HepG2 (cell line): ENCODE data around the gene RBMS2. TPM values are rescaled to one million over a fixed set of nuclear protein-coding genes. Genes with fewer than 3 reads are reported as not detected.

ENCODE experiments used
- ARID2 ChIP-seq: sonication (generic); formaldehyde crosslinking; IDR thresholded peaks from 2 replicates; pipeline ENCODE4 v1.8.1; 2022; ENCODE audit warnings: mild to moderate bottlenecking, missing genetic modification reagents, borderline replicate concordance
- MAFF ChIP-seq: IDR thresholded peaks from 2 replicates; pipeline ENCODE4 v1.6.1; 2011; ENCODE audit warnings: low read depth, low read length, improper control_type of control experiment
- MED8 ChIP-seq: sonication (generic); formaldehyde crosslinking; IDR thresholded peaks from 2 replicates; pipeline ENCODE4 v1.8.1; 2023; ENCODE audit warnings: mild to moderate bottlenecking, missing genetic modification reagents; ENCODE audit not compliant: insufficient replicate concordance
- MEIS2 ChIP-seq: sonication (generic); formaldehyde crosslinking; IDR thresholded peaks from 2 replicates; pipeline ENCODE4 v1.9.0; 2021; ENCODE audit warnings: mild to moderate bottlenecking, missing genetic modification reagents
- MXD1 ChIP-seq: sonication (generic); formaldehyde crosslinking; IDR thresholded peaks from 2 replicates; pipeline ENCODE4 v1.4.0; 2020; ENCODE audit warnings: mild to moderate bottlenecking, missing genetic modification reagents
- PAWR ChIP-seq: sonication (generic); formaldehyde crosslinking; IDR thresholded peaks from 2 replicates; pipeline ENCODE4 v1.4.0; 2020; ENCODE audit warnings: missing genetic modification reagents, mild to moderate bottlenecking, borderline replicate concordance
- PRMT3 ChIP-seq: sonication (generic); formaldehyde crosslinking; IDR thresholded peaks from 2 replicates; pipeline ENCODE4 v1.8.1; 2022; ENCODE audit warnings: low read depth, mild to moderate bottlenecking, moderate library complexity, missing genetic modification reagents, borderline replicate concordance
- SOX5 ChIP-seq: IDR thresholded peaks from 2 replicates; pipeline ENCODE4 v1.6.1; 2016; ENCODE audit warnings: borderline replicate concordance
- SRSF1 ChIP-seq: fragments of 200-400 bp; formaldehyde crosslinking; optimal IDR thresholded peaks from 2 replicates; pipeline ENCODE3; 2017; ENCODE audit warnings: mild to moderate bottlenecking, low read depth, low read length, moderate library complexity
- SRSF4 ChIP-seq: fragments of 200-400 bp; formaldehyde crosslinking; IDR thresholded peaks from one replicate; pipeline ENCODE4 v1.6.1; 2018; ENCODE audit warnings: mild to moderate bottlenecking, low read depth, low read length, moderate library complexity; ENCODE audit not compliant: poor library complexity, severe bottlenecking
- UBTF ChIP-seq: sonication (generic); formaldehyde crosslinking; IDR thresholded peaks from 2 replicates; pipeline ENCODE4 v1.4.0; 2020; ENCODE audit warnings: mild to moderate bottlenecking, missing genetic modification reagents
- WIZ ChIP-seq: sonication (generic); formaldehyde crosslinking; IDR thresholded peaks from 2 replicates; pipeline ENCODE4 v1.5.1; 2020; ENCODE audit warnings: mild to moderate bottlenecking, missing genetic modification reagents
- ZFX ChIP-seq: sonication (generic); formaldehyde crosslinking; IDR thresholded peaks from 2 replicates; pipeline ENCODE4 v1.4.0; 2020; ENCODE audit warnings: mild to moderate bottlenecking, low read depth, missing genetic modification reagents, moderate library complexity
- ZNF20 ChIP-seq: sonication (generic); formaldehyde crosslinking; IDR thresholded peaks from 2 replicates; pipeline ENCODE4 v1.4.0; 2020; ENCODE audit warnings: mild to moderate bottlenecking, moderate library complexity, missing genetic modification reagents
- ZNF335 ChIP-seq: sonication (generic); formaldehyde crosslinking; IDR thresholded peaks from 2 replicates; pipeline ENCODE4 v1.4.0; 2020; ENCODE audit warnings: missing genetic modification reagents
- ZNF501 ChIP-seq: sonication (generic); formaldehyde crosslinking; IDR thresholded peaks from 2 replicates; pipeline ENCODE4 v1.5.1; 2020; ENCODE audit warnings: mild to moderate bottlenecking, moderate library complexity, missing genetic modification reagents
- ZNF607 ChIP-seq: sonication (generic); formaldehyde crosslinking; IDR thresholded peaks from 2 replicates; pipeline ENCODE4 v1.5.1; 2020; ENCODE audit warnings: missing genetic modification reagents, mild to moderate bottlenecking, borderline replicate concordance
- ZNF614 ChIP-seq: IDR thresholded peaks from 2 replicates; pipeline ENCODE4 v1.6.1; 2018; ENCODE audit warnings: missing biosample characterization, missing genetic modification reagents, inconsistent platforms, borderline replicate concordance
- ZNF839 ChIP-seq: sonication (generic); formaldehyde crosslinking; IDR thresholded peaks from 2 replicates; pipeline ENCODE4 v1.4.0; 2020; ENCODE audit warnings: missing genetic modification reagents, mild to moderate bottlenecking, borderline replicate concordance
- polyA plus RNA-seq, 8 experiments: library from polyadenylated mRNA; depleted of rRNA in 3 of 8; stranded (reverse) in 7 of 8; unstranded in 1 of 8; fragments of >200 nt; fragmentation: Illumina TruSeq in 4 of 8; extraction: Trizol in 4 of 8; gene quantifications; 2 replicates each; pipeline versions ENCODE4 v1.2.1 to v1.2.3, GENCODE V29; 2011 to 2016; ENCODE audit warnings: low read depth in 4 of 8, missing spikeins in 1 of 8, mixed read lengths in 1 of 8; ENCODE audit not compliant: insufficient read depth in 1 of 8
- total RNA-seq, 5 experiments: library from RNA; depleted of rRNA; stranded (reverse); fragments of >200 nt; fragmentation: Illumina TruSeq; extraction: Trizol; gene quantifications; 2 replicates each; pipeline ENCODE4 v1.2.3, GENCODE V29; 2016; ENCODE audit warnings: low read depth in 1 of 5
- TF ChIP-seq, protein P1 (sequence below): sonication (generic); IDR thresholded peaks from 2 replicates; pipeline ENCODE4 v1.6.1; 2016; ENCODE audit warnings: low read depth, borderline replicate concordance
- TF ChIP-seq, protein P2 (sequence below): IDR thresholded peaks from 2 replicates; pipeline ENCODE4 v1.6.1; 2016; ENCODE audit warnings: low read depth, missing genetic modification reagents, missing compliant biosample characterization

The RBMS2 gene
- total and polyA plus RNA-seq, 2 of the 13 experiments (the other 11 are each of a cell fraction or from before 2014, with no cell fraction given), result 0.53 to 7.4 TPM

DNA sequence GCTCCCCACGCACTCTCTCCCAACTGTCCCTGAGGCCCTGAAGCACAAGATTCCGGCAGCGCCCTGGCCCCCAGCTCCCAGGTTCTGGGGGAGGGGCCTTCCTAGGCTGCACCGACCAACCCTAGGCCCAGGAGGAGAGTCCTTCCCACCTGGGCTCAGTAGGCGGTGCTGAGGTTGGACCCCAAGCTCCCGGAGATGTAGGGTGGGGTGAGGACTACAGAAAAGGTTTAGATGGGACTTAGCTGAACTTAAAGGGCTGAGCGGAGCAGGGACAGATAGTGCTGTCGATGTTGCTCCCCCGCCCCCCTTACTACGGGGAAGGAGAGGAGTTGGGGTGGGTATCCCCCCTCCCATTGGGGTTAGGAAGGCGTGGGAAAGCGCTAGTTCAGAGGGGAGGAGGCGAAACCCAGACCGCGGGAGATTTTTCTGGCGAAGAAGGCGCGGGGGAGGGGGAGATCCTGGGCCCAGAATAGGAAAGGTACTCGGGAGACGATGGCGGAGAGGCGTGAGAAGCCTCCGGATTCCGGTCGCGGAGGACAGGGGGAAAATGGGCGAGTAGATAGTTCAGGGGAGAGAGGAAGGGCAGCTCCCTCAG, 112.7 kb downstream of the RBMS2 start (continued):
- TF ChIP-seq SOX5 (CRISPR knock-in tag) (no peak), MXD1 (CRISPR knock-in tag) (no peak), ZNF614 (CRISPR knock-in tag) (peak; percentile 26; the same call in 1 of the 2 replicates), ZNF20 (CRISPR knock-in tag) (no peak), ZNF335 (peak; percentile 58; the same call in 1 of the 2 replicates), SRSF4 (no peak), ZNF839 (CRISPR knock-in tag) (no peak), PRMT3 (no peak), SRSF1 (no peak), MAFF (no peak), ZNF501 (CRISPR knock-in tag) (peak; percentile 52; the same call in 1 of the 2 replicates), ARID2 (CRISPR knock-in tag) (0 out of 2 replicates have a peak, but pooled peaks have one; percentile 25), MED8 (CRISPR knock-in tag) (no peak), ZFX (peak; percentile 37), WIZ (CRISPR knock-in tag) (no peak), UBTF (CRISPR knock-in tag) (no peak), MEIS2 (CRISPR knock-in tag) (no peak), PAWR (CRISPR knock-in tag) (no peak), ZNF607 (CRISPR knock-in tag) (no peak)
- TF ChIP-seq, protein P1, sequence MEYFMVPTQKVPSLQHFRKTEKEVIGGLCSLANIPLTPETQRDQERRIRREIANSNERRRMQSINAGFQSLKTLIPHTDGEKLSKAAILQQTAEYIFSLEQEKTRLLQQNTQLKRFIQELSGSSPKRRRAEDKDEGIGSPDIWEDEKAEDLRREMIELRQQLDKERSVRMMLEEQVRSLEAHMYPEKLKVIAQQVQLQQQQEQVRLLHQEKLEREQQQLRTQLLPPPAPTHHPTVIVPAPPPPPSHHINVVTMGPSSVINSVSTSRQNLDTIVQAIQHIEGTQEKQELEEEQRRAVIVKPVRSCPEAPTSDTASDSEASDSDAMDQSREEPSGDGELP, result peak; percentile 42; the same call in 1 of the 2 replicates
- TF ChIP-seq, protein P2, sequence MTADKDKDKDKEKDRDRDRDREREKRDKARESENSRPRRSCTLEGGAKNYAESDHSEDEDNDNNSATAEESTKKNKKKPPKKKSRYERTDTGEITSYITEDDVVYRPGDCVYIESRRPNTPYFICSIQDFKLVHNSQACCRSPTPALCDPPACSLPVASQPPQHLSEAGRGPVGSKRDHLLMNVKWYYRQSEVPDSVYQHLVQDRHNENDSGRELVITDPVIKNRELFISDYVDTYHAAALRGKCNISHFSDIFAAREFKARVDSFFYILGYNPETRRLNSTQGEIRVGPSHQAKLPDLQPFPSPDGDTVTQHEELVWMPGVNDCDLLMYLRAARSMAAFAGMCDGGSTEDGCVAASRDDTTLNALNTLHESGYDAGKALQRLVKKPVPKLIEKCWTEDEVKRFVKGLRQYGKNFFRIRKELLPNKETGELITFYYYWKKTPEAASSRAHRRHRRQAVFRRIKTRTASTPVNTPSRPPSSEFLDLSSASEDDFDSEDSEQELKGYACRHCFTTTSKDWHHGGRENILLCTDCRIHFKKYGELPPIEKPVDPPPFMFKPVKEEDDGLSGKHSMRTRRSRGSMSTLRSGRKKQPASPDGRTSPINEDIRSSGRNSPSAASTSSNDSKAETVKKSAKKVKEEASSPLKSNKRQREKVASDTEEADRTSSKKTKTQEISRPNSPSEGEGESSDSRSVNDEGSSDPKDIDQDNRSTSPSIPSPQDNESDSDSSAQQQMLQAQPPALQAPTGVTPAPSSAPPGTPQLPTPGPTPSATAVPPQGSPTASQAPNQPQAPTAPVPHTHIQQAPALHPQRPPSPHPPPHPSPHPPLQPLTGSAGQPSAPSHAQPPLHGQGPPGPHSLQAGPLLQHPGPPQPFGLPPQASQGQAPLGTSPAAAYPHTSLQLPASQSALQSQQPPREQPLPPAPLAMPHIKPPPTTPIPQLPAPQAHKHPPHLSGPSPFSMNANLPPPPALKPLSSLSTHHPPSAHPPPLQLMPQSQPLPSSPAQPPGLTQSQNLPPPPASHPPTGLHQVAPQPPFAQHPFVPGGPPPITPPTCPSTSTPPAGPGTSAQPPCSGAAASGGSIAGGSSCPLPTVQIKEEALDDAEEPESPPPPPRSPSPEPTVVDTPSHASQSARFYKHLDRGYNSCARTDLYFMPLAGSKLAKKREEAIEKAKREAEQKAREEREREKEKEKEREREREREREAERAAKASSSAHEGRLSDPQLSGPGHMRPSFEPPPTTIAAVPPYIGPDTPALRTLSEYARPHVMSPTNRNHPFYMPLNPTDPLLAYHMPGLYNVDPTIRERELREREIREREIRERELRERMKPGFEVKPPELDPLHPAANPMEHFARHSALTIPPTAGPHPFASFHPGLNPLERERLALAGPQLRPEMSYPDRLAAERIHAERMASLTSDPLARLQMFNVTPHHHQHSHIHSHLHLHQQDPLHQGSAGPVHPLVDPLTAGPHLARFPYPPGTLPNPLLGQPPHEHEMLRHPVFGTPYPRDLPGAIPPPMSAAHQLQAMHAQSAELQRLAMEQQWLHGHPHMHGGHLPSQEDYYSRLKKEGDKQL (CRISPR knock-in tag), result no peak
